K562 (cell line): ENCODE measurements around the gene ADD1. TPM values are rescaled to one million over a fixed set of nuclear protein-coding genes. Genes with fewer than 3 reads are reported as not detected.
A peak's percentile ranks its signal among the peaks of the same experiment; 100 is the strongest.

Experiments used
- BMI1 ChIP-seq: fragments of 150-350 bp; IDR thresholded peaks from 2 replicates; pipeline ENCODE4 v1.6.1; 2014; ENCODE audit warnings: low read length
- CBX2 ChIP-seq: fragments of 200-600 bp; sonication (generic); IDR thresholded peaks from one replicate; pipeline ENCODE4 v1.6.1; 2012; ENCODE audit warnings: mild to moderate bottlenecking, low read length, inconsistent platforms; ENCODE audit not compliant: insufficient read depth, poor library complexity, severe bottlenecking
- FIP1L1 ChIP-seq: fragments of 200-400 bp; formaldehyde crosslinking; IDR thresholded peaks from 2 replicates; pipeline ENCODE4 v1.6.1; 2018; ENCODE audit warnings: mild to moderate bottlenecking, low read depth, low read length; ENCODE audit not compliant: poor library complexity, severe bottlenecking
- GTF2B ChIP-seq: IDR thresholded peaks from 2 replicates; pipeline ENCODE4 v1.6.1; 2011; ENCODE audit not compliant: insufficient read length; ENCODE audit errors: extremely low read depth
- HBP1 ChIP-seq: fragments of 450-650 bp; formaldehyde crosslinking; IDR thresholded peaks from 2 replicates; pipeline ENCODE4 v1.4.0; 2022; ENCODE audit warnings: missing genetic modification characterization
- HDAC2 ChIP-seq: fragments of 450-650 bp; IDR thresholded peaks from 2 replicates; pipeline ENCODE4 v1.6.1; 2016; ENCODE audit warnings: mild to moderate bottlenecking
- HDAC6 ChIP-seq: IDR thresholded peaks from 2 replicates; pipeline ENCODE4 v1.6.1; 2012; ENCODE audit warnings: low read depth, mild to moderate bottlenecking, control low read depth, inconsistent platforms, low read length, moderate library complexity
- KLF16 ChIP-seq: IDR thresholded peaks from 2 replicates; pipeline ENCODE4 v1.6.1; 2016; ENCODE audit warnings: antibody characterized with exemption
- PML ChIP-seq: IDR thresholded peaks from 2 replicates; pipeline ENCODE4 v1.6.1; 2012; ENCODE audit warnings: low read length, inconsistent platforms
- RBM39 ChIP-seq: fragments of 200-400 bp; formaldehyde crosslinking; optimal IDR thresholded peaks from 2 replicates; pipeline ENCODE3; 2018; ENCODE audit warnings: low read depth, low read length
- RNF2 ChIP-seq: sonication (generic); IDR thresholded peaks from 2 replicates; pipeline ENCODE4 v1.6.1; 2016
- SPI1 ChIP-seq: IDR thresholded peaks from 2 replicates; pipeline ENCODE4 v1.6.1; 2011; ENCODE audit warnings: low read depth, low read length, control low read depth, borderline replicate concordance
- TRIM24 ChIP-seq, 2 experiments: fragments of 450-650 bp; IDR thresholded peaks; 2 replicates each; pipeline ENCODE4 v1.6.1; 2016
- TRIM25 ChIP-seq: fragments of 450-650 bp; IDR thresholded peaks from 2 replicates; pipeline ENCODE4 v1.7.0; 2016; ENCODE audit warnings: borderline replicate concordance
- TSHZ1 ChIP-seq: fragments of 250-450 bp; sonication (Bioruptor Pico); IDR thresholded peaks from 2 replicates; pipeline ENCODE4 v1.4.0; 2020; ENCODE audit warnings: mild to moderate bottlenecking, moderate library complexity
- UBTF ChIP-seq, 2 experiments: IDR thresholded peaks; 2 replicates each; pipeline ENCODE4 v1.6.1; 2012; ENCODE audit warnings: improper control_type of control experiment in 2 of 2, low read depth in 2 of 2, low read length in 2 of 2, borderline replicate concordance in 1 of 2
- ZBTB7A ChIP-seq: IDR thresholded peaks from 2 replicates; pipeline ENCODE4 v1.6.1; 2011; ENCODE audit warnings: low read depth, mild to moderate bottlenecking, low read length, moderate library complexity, borderline replicate concordance; ENCODE audit not compliant: control insufficient read depth
- ZNF23 ChIP-seq: fragments of 250-450 bp; sonication (Bioruptor Pico); IDR thresholded peaks from 2 replicates; pipeline ENCODE4 v1.4.0; 2020; ENCODE audit warnings: mild to moderate bottlenecking
- ZNF561 ChIP-seq: fragments of 450-650 bp; formaldehyde crosslinking; conservative IDR thresholded peaks from 2 replicates; pipeline ENCODE4 v1.4.0; 2020; ENCODE audit warnings: mild to moderate bottlenecking, moderate library complexity
- polyA plus RNA-seq, 8 experiments: library from polyadenylated mRNA; depleted of rRNA in 4 of 8; stranded (reverse) in 5 of 8; unstranded in 3 of 8; fragments of >200 nt; fragmentation: Nextera tagmentation in 2 of 8; fragmentation: Illumina TruSeq in 1 of 8; extraction: Ambion mirVana in 2 of 8; extraction: Trizol in 1 of 8; gene quantifications; 2 replicates each; pipeline versions ENCODE4 v1.2.1 to v1.2.3, GENCODE V29; 2011 to 2014; ENCODE audit warnings: inconsistent platforms in 1 of 8, missing spikeins in 1 of 8
- total RNA-seq, 7 experiments: library from RNA; depleted of rRNA in 6 of 7; stranded (reverse); fragments of >200 nt in 6 of 7; fragmentation: Illumina TruSeq in 2 of 7; extraction: Trizol in 2 of 7; gene quantifications; 2 replicates each; pipeline versions ENCODE4 v1.2.1 to v1.2.3, GENCODE V29; 2011 to 2021; ENCODE audit warnings: low replicate concordance in 1 of 7

The ADD1 gene
- total and polyA plus RNA-seq, 9 of the 15 experiments (the other 6 are each of a cell fraction or from before 2014, with no cell fraction given), result 17.5 to 153 (median 74.0) TPM

- no peak for TF ChIP-seq TSHZ1 (CRISPR knock-in tag)
- TF ChIP-seq ZNF561 (CRISPR knock-in tag), result no peak
- TF ChIP-seq RBM39, result no peak
- no peak for TF ChIP-seq TRIM25
- no peak for TF ChIP-seq TRIM24 (IDR thresholded peaks at IDR 0.05)
- TF ChIP-seq RNF2, result no peak
- TF ChIP-seq KLF16, result no peak
- no peak for TF ChIP-seq HBP1
- TF ChIP-seq ZNF23, result no peak
- TF ChIP-seq UBTF (IDR thresholded peaks at IDR 0.05; ENCODE audit: borderline replicate concordance in 1 of 2, low read depth in 2 of 2, low read length in 2 of 2), result no peak
- no peak for TF ChIP-seq BMI1
- TF ChIP-seq GTF2B, result no peak
- peak; percentile 8 for TF ChIP-seq FIP1L1
- TF ChIP-seq CBX2, result no peak
- TF ChIP-seq SPI1, result no peak
- no peak for TF ChIP-seq HDAC6
- no peak for TF ChIP-seq ZBTB7A
- no peak for TF ChIP-seq PML
- TF ChIP-seq HDAC2, result no peak
These were observed 88.1 kb downstream of the ADD1 start (continued) for GRCh38 chr4:2931512-2932301.
